Measurements from ENCODE around the gene BLVRB. TPM values are rescaled to one million over a fixed set of nuclear protein-coding genes. Genes with fewer than 3 reads are reported as not detected.
"Not testable (repeated sequence)": the region's sequence is repeated elsewhere in the genome, so short reads cannot be mapped to it uniquely, and the experiment has no call there.

The BLVRB gene
- total RNA-seq, 1 experiment from 2014 or later, result 433 TPM

DNA sequence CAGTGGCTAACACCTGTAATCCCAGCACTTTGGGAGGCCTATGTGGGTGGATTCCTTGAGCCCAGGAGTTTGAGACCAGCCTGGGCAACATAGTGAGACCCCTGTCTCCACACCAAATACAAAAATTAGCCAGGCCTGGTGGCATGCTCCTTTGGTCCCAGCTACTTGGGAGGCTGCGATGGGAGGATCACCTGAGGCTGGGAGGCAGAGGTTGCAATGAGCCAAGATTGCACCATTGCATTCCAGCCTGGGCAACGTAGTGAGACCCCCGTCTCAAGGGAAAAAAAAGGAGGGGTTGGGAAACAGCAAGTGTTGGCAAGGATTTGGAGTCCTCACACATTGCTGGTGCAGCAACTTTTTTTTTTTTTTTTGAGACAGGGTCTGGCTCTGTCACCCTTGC is 20.5 kb upstream of the BLVRB start:
- DNase-seq (ENCODE audit: low spot score), result no peak

DNA sequence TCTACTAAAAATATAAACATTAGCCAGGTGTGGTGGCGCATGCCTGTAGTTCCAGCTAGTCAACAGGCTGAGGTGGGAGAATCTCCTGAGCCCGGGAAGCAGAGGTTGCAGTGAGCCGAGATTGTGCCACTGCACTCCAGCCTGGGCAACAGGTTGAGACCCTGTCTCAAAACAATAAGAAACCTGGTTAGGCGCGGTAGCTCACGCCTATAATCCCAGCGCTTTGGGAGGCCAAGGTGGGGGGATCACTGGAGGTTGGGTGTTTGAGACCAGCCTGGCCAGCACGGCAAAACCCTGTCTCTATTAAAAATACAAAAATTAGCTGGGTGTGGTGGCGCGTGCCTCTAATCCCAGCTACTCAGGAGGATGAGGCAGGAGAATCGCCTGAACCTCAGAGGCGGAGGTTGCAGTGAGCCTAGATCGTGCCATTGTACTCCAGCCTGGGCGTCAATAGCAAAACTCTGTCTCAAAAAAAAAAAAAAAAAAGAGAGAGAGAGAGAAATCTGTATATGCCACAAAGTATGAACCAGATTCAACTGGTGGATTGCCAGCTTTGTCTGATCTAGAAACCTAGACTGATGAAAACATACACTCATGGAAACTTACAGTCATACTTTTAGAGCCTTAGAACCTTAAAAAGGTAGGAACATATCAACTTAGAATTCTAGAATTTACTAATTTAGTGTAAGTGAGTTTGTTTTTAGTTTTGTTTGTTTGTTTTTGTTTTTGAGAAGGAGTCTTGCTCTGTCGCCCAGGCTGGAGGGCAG is 10.5 kb upstream of the BLVRB start:
- not testable (repeated sequence) for DNase-seq (ENCODE audit: low spot score)

- no peak for DNase-seq (ENCODE audit: low spot score)
Observed at GRCh38 chr19:40474737-40475136, 9.2 kb upstream of the BLVRB start.

GRCh38 chr19:40472516-40472915 is 7.0 kb upstream of the BLVRB start:
- DNase-seq (ENCODE audit: low spot score), result no peak

- DNase-seq (ENCODE audit: low spot score), result no peak
Observed at GRCh38 chr19:40471111-40471510, 5.6 kb upstream of the BLVRB start.

- DNase-seq (ENCODE audit: low spot score), result no peak
Observed at GRCh38 chr19:40469011-40469410, 3.5 kb upstream of the BLVRB start.

DNA sequence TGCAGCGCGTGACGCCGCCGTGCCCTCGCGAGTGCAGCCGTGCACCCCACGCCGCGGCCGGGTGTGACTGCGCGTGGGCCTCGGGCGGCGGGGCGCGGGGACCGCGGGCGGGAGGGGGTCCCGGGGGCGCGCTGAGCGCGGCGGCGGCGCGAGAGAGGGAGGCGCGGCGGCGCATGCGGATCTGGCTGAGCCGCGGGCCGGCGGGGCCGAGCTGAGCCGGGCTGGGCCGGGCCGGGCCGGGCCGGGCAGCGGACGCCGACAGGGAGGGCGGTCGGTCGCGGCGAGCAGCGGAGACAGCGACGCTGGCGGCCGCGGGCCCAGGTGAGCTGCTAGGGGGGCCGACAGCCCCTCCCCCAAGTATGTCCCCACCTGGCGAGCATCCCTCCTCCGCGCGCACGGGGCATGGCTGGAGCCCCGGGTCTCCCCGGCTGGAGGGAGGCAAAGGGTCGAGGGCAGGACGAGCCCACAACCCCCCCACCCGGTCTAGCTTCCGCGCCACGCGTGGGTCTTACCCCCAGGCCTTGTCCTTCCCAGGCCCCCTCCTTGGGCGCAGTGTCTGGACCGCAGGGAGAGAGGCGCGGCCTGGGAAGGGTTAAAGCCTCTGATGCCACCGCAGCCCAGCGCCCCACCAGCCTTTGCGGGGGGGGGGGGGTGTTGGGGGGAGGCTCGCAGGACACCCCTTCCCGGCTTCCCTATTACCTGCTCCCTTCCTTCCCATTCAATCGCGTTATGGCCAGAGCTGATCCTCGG is 1.6 kb upstream of the BLVRB start, which contains the start of gene SPTBN4:
Gene SPTBN4, plus strand, starts transcription at position 17 of the 750 bp plus-strand sequence. CDS start 5,621 bp downstream, outside the sequence.
- DNase-seq (ENCODE audit: low spot score), result no peak

DNA sequence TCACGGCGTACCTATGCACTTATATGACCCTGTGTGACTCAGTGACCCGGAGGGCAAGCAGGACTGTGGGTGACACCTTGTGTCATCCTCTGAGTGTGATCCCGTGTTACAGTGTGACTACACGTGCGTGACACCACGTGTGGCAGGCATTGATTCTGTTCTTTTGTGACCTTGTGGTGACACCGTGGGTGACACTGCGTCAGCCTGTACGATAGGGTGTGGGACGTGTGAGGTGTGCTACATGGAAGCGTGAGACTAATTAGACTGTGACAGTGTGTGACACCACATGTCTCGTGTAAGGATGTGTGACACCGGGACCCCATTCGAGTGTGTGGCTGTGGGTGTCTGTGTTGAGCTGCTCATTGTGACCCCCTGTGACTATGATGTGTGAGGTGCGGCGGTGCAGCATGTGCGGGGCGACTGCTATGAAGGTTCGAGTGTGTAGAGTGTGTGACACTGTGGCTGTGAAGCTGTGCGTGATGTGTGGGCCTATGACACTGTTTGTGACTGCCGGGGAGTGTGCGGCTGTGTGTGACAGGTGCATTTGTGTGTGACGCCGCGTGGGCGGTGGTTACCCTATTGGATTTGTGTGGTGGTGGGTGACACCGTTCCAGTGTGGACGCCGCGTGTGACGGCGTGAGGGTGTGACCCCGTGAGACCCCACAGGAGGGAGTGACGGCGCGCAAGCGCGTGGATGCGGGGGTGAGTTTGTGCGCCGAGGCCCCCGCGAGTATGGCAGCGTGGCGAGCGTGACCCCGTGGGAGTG is 857 bp upstream of the BLVRB start:
- DNase-seq (ENCODE audit: low spot score), result no peak

- DNase-seq (ENCODE audit: low spot score), result peak; percentile 87
Observed at GRCh38 chr19:40465025-40465556, 454 bp downstream of the BLVRB start.

- peak; percentile 91 for DNase-seq (ENCODE audit: low spot score)
Observed at GRCh38 chr19:40464059-40465024, 1.2 kb downstream of the BLVRB start.

GRCh38 chr19:40463587-40464037 is 1.9 kb downstream of the BLVRB start:
- peak; percentile 88 for DNase-seq (ENCODE audit: low spot score)

- DNase-seq (ENCODE audit: low spot score), result no peak
Observed at GRCh38 chr19:40461669-40462221, 3.8 kb downstream of the BLVRB start.

- DNase-seq (ENCODE audit: low spot score), result no peak
Observed at GRCh38 chr19:40460185-40460584, 5.4 kb downstream of the BLVRB start.

DNA sequence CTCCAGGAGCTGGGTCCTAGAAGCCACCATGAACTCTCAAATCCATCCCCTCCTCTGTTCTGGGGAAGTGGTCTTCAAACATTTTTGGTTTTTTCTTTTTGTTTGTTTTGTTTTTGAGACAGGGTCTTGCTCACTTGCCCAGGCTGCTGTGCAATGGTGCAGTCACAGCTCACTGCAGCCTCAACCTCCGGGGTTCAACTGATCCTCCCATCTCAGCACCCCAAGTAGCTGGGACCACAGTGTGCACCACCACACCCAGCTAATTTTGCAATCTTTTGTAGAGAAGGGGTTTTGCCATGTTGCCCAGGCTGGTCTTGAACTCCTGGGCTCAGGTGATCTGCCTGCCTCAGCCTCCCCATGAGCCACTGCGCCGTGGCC is 7.0 kb downstream of the BLVRB start:
- DNase-seq (ENCODE audit: low spot score), result no peak

DNA sequence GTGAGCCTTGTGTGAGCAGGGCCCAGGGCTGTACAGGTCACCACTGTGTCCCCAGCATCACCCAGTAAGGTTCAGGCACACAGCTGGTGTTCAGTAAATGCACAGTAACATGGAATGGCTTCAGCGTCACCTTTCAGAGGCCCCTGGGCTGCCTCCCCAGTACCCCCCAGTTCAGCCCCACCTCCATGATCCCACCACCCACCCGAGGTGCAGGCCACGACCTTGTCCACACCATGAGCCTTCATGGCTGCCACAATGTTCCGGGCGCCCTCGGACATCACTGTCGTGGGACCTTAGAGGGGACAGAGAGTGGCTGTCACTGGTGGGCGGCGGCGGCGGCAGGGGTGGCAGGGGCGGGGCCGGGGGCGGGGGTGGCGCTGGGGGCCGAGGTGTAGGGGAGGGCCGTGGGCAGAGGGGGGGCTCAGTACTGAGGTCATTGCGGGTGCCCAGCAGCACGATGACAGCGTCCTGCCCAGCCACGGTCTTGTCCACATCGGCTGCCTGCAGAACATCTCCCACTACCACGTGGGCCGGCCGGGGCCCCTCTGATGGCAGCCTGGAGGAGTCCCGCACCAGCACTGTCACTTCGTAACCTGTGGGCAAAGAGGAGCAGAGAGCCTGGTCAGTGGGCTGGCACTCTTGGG is 7.5 kb downstream of the BLVRB start:
- DNase-seq (ENCODE audit: low spot score), result no peak

GRCh38 chr19:40457048-40457447 is 8.5 kb downstream of the BLVRB start:
- DNase-seq (ENCODE audit: low spot score), result no peak

- DNase-seq (ENCODE audit: low spot score), result not testable (repeated sequence)
Observed at GRCh38 chr19:40453943-40454342, 11.6 kb downstream of the BLVRB start.

- DNase-seq (ENCODE audit: low spot score), result no peak
Observed at GRCh38 chr19:40453151-40453735, 12.3 kb downstream of the BLVRB start.

DNA sequence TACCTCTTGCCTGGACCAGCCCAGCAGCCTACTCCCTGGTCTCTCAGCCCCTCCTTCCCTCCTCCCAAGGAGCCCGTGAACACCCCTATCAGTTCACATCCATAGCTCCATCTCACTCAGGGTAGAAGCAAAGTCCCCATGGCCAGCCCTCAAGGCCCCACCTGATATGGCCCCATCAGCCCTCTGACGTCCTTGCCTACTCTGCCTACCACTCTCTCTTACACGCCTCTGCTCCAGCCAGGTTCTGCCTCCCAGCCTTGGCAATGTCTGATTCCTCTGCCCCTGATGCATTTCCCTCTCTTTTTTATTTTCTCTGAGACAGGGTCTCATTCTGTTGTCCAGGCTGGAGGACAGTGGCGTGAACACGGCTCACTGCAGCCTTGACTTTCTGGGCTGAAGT is 13.5 kb downstream of the BLVRB start:
- no peak for DNase-seq (ENCODE audit: low spot score)

DNA sequence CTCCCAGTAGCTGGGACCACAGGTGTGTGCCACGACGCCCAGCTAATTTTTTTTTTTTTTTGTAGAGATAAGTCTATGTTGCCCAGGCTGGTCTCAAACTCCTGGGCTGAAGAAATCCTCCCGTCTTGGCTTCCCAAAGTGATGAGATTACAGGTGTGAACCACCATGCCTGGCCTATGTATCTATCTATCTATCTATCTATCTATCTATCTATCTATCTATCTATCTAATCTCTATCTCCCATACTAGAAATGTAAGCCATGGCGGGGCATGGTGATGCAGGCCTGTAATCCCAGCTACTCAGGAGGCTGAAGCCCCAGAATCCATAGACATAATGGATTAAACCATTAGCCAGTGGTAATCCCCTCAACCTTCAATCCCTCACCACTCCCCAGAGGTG is 14.9 kb downstream of the BLVRB start:
- DNase-seq (ENCODE audit: low spot score), result no peak

Measured in H4 (cell line).